ENCODE measurements around the gene SCG5. TPM values are rescaled to one million over a fixed set of nuclear protein-coding genes. Genes with fewer than 3 reads are reported as not detected.

Gene SCG5
- total and polyA plus RNA-seq, 7 donors = 0.15 to 0.86 (median 0.36) TPM; not detected in 3

GRCh38 chr15:32656091-32656490 lies 14.6 kb downstream of the SCG5 start:
- intact Hi-C loops (cut with DNase I) = no loop called here
- ATAC-seq = no peak
- TF ChIP-seq, protein P1, sequence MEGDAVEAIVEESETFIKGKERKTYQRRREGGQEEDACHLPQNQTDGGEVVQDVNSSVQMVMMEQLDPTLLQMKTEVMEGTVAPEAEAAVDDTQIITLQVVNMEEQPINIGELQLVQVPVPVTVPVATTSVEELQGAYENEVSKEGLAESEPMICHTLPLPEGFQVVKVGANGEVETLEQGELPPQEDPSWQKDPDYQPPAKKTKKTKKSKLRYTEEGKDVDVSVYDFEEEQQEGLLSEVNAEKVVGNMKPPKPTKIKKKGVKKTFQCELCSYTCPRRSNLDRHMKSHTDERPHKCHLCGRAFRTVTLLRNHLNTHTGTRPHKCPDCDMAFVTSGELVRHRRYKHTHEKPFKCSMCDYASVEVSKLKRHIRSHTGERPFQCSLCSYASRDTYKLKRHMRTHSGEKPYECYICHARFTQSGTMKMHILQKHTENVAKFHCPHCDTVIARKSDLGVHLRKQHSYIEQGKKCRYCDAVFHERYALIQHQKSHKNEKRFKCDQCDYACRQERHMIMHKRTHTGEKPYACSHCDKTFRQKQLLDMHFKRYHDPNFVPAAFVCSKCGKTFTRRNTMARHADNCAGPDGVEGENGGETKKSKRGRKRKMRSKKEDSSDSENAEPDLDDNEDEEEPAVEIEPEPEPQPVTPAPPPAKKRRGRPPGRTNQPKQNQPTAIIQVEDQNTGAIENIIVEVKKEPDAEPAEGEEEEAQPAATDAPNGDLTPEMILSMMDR (IDR thresholded peaks at IDR 0.05) = no peak
- Histone ChIP-seq H3K4me1 (peaks cover 10% of the 10 kb centered on the region), H3K27ac (no peak overlapping the region), H3K36me3 (ENCODE audit: insufficient read depth in 1 of 2, low read depth in 1 of 2) (no peaks in the 10 kb centered on the region), H3K27me3 (ENCODE audit: insufficient read depth in 3 of 3, low read length in 2 of 3) (no peaks in the 10 kb centered on the region), H3K4me3 (no peak overlapping the region), H3K9me3 (no peaks in the 10 kb centered on the region)
- DNase-seq = no peak
- 56 to 66% (median 56%) methylated on average over 4 of the region's 4 CpGs for WGBS, 3 donors

DNA sequence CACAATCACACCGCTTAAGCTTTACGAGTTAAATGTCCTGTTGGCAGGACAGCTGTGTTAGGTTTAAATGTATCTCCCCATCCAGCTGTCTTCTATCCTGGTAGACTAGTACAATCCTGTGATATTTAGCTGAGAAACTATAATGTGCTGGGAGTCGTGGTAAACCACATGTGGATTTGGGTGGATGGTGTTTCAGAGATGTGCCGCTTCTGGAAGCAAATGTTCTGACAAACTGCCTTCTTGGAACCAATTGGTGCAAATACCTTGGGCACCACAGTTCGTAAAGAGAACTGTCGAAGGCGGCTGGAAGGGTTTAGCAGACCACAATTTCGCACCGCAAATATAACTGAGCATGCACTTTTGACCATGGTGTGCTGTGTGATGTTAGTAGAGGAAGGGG lies 15.0 kb downstream of the SCG5 start:
- Histone ChIP-seq H3K36me3 (ENCODE audit: insufficient read depth in 1 of 2, low read depth in 1 of 2) (no peaks in the 10 kb centered on the region), H3K4me1 (peaks cover 10% of the 10 kb centered on the region), H3K27me3 (ENCODE audit: insufficient read depth in 3 of 3, low read length in 2 of 3) (no peaks in the 10 kb centered on the region), H3K4me3 (no peak overlapping the region), H3K27ac (no peak overlapping the region), H3K9me3 (no peaks in the 10 kb centered on the region)
- no peak for ATAC-seq
- TF ChIP-seq, protein P1 (IDR thresholded peaks at IDR 0.05) = no peak
- WGBS, 3 donors = 67 to 83% (median 76%) methylated on average over 9 of the region's 9 CpGs
- DNase-seq = no peak
- intact Hi-C loops (cut with DNase I) = no loop called here

DNA sequence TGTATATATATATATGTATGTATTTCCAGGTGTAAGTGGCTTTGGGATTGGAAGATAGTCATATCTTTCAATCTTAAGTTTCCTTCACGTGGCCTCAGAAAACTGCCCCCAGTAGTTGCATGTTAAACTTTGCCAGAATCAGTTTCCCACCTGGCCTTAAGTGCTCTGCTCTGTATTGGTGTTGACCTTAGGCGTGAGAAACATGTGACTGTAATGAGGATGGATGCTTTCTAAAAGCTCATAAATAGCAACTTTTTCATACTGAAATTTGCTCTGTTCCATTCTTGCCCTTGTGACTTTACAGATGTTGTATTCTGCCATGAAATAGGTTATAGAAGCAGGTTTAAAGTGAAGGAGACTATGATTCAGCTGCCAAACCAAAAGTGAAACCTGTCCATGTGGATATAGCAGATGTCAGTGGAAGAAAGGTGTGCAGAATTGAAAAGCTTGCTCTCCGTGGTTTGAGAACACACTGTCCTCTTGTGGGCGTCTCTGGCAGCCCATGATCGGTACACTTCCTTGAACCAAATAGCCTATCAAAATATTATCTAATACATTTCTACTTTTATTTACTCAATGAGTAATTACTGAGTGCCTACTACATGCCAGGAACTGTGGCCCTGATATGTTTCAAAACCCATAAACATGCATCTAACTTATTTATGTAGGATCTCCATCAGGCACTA lies 15.8 kb downstream of the SCG5 start:
- Histone ChIP-seq H3K27me3 (ENCODE audit: insufficient read depth in 3 of 3, low read length in 2 of 3) (no peaks in the 10 kb centered on the region), H3K36me3 (ENCODE audit: insufficient read depth in 1 of 2, low read depth in 1 of 2) (no peaks in the 10 kb centered on the region), H3K27ac (no peak overlapping the region), H3K4me3 (no peak overlapping the region), H3K9me3 (no peaks in the 10 kb centered on the region), H3K4me1 (peaks cover 10% of the 10 kb centered on the region)
- DNase-seq (no peak), ATAC-seq (no peak)
- TF ChIP-seq, protein P1 (IDR thresholded peaks at IDR 0.05) = no peak
- 58 to 92% (median 89%) methylated on average over 5 of the region's 5 CpGs for WGBS, 3 donors
- intact Hi-C loops (cut with DNase I) = no loop called here

- ATAC-seq (no peak), DNase-seq (no peak)
- TF ChIP-seq, protein P1 (IDR thresholded peaks at IDR 0.05) = no peak
- 96 to 97% (median 97%) methylated on average over 2 of the region's 2 CpGs for WGBS, 3 donors
- peaks cover 10% of the 10 kb centered on the region for H3K4me1 ChIP-seq
- no peak overlapping the region for H3K27ac ChIP-seq
- no peaks in the 10 kb centered on the region for H3K27me3 ChIP-seq (ENCODE audit: insufficient read depth in 3 of 3, low read length in 2 of 3)
- H3K9me3 ChIP-seq = no peaks in the 10 kb centered on the region
- intact Hi-C loops (cut with DNase I) = no loop called here
- no peaks in the 10 kb centered on the region for H3K36me3 ChIP-seq (ENCODE audit: insufficient read depth in 1 of 2, low read depth in 1 of 2)
- no peak overlapping the region for H3K4me3 ChIP-seq
Observed at GRCh38 chr15:32657941-32658340, 16.4 kb downstream of the SCG5 start.
